PC-3 (cell line): Measurements from ENCODE around the gene GIGYF1.

Source experiments
- CTCF ChIP-seq: fragments of 300-600 bp; sonication (generic); conservative IDR thresholded peaks from 2 replicates; pipeline ENCODE4 v1.5.1; 2017; ENCODE audit warnings: antibody characterized with exemption, low read depth, mild to moderate bottlenecking, low read length
- EZH2 ChIP-seq: fragments of 300-600 bp; sonication (generic); IDR thresholded peaks from one replicate; pipeline ENCODE4 v1.6.1; 2017; ENCODE audit warnings: antibody characterized with exemption, mild to moderate bottlenecking, low read length; ENCODE audit not compliant: unreplicated experiment

GRCh38 chr7:100694098-100694745 lies at the start of gene GIGYF1:
- TF ChIP-seq CTCF (no peak), EZH2 (no peak)
